Hematopoietic multipotent progenitor cell treated with erythropoietin and hydrocortisone succinate and interleukin-3 and kit ligand, for 6 days (in vitro differentiated cells): ENCODE data around the gene BGN.
A peak's percentile ranks its signal among the peaks of the same experiment; 100 is the strongest.

ENCODE experiments used
- DNase-seq: peaks from one replicate; pipeline ENCODE4 v3.0.0-alpha.2; 2015

Gene BGN

DNA sequence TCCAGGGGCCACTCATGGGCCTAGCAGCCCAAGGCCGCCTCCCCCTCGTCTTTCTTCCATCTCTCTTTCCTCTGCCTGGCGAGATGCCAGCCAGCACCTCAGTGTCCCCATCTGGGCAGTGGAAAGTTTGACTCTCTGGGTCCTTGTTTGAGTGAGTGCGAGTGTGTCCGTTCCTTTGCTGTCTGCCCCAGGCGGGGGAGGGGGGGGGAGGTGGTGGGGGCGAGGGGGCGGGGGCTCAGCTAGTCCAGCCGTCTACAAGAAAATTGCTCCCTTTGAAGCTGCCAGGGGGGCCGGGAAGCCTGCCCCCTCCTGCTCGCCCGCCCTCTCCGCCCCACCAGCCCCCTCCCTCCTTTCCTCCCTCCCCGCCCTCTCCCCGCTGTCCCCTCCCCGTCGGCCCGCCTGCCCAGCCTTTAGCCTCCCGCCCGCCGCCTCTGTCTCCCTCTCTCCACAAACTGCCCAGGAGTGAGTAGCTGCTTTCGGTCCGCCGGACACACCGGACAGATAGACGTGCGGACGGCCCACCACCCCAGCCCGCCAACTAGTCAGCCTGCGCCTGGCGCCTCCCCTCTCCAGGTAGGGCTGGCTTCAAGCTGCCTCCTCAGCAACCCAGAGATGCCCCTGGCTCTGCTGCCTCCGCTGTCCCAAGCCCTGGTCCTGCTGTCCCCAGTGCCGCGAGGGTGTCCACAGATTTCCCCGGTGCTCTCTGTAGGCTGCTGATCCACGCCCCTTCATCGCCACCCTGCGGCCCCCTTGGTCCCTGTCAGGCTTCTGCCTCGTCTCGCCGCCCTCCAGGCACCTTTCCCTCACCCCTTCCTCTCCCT, at the start of gene BGN:
Gene BGN (plus strand): TSS at position 440 of the 821 bp plus-strand sequence. CDS start 9,652 bp downstream, outside the sequence.
- DNase-seq: peak; percentile 18

DNA sequence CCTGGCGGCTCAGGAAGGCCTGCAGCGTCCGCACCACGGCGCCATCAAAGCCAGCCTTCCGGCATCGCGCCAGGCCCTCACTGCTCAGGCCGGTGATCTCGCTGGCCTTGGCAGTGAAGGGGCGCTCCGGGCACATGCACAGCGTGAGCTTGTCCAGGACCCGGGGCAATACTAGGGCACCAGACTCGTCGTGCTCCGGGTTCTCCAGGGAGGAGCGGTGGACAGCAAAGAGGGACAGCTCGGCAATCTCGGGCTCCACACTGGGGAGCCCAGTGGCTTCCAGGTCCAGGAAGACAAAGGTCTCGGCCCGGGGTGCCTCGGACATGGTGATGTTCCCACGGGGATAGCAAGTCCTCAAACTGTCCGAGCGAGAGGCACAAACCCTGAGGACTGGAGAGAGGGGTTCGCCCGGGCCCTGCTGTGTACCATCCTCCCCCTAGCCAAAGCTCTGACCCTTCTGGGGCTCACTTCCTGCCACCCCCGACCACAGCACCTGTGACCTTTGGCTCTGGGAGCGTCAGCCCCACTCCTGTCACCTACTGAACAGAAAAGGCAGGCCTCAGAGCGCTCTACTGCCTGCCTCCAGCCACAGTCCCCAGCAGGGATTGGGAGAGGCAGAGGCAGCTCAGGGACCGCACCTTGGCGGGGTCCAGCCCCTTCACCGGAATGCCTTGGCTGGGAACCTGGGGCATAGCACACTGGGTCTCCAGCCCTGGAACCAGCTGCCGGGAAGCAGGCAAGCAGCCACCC, 49.5 kb upstream of the BGN start:
- DNase-seq: no peak

- no peak for DNase-seq
Observed at GRCh38 chrX:153445856-153446635, 48.7 kb upstream of the BGN start, which contains the start of gene TREX2. TREX2 (minus strand) TSS chrX:153446056; CDS start chrX:153445430, 626 bp downstream.

DNA sequence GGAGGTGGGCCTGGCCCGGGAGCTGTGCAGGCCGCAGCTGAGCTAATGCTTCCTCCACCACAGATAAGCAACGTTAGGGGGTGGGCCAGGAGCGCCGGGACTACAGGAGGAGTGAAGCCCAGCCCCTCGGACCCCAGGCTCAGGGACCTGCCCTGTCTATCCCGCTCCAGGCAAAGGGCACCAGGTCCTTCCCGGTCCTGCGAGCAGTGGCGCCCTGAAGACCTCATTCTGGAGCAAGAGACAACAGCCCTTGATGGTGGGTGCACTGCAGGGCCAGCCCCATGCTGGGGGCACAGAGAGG, 48.2 kb upstream of the BGN start:
- no peak for DNase-seq

DNA sequence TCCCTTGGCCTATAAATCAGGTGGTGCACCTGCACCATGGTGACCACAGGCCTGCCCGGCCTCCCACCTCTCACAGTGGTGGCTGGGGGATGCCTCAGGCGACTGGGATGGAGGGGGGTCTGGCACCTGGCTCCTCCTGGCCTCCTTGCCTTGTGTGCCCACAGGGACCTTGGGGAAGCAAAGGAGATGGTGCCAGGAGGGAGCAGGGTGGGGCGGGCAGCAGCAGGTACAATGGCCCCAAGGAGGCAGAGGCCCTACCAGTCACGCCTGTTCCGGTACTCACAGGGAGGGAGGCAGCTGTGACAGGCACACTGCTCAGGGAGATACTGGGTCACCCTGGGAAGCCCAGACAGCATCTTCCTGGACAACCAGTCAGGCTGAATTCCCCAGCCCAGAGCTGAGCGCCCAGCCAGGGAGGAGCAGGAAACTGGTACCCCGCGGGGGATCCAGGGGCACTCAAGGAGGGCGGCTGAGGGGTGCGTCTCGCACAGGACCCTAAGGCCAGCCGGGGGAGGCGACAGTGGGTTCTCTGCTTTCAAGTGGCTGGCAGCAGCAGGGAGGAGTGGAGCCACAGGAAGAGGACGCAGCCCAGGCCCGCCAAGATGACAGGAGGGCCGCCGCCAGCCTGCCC, 47.7 kb upstream of the BGN start:
- DNase-seq: no peak

DNA sequence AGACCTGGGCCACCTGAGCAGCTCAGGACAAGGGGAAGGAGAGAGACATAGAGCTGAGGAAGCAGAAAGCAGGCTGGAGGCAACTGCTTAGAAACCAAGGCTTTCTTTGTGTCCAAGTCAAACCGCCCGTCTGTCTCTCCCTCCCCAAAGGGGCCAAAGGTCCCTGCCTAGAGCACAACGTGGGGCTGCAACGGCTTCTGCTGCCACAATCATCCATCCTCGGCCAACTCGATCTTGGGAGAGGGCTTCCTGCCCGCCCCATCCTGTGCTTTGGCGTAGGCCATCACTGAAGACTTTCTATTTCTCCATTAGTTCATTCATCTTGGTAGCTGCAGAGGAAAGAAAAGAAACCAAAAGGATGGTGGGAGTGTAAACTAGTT, 47.2 kb upstream of the BGN start:
- DNase-seq: no peak

DNA sequence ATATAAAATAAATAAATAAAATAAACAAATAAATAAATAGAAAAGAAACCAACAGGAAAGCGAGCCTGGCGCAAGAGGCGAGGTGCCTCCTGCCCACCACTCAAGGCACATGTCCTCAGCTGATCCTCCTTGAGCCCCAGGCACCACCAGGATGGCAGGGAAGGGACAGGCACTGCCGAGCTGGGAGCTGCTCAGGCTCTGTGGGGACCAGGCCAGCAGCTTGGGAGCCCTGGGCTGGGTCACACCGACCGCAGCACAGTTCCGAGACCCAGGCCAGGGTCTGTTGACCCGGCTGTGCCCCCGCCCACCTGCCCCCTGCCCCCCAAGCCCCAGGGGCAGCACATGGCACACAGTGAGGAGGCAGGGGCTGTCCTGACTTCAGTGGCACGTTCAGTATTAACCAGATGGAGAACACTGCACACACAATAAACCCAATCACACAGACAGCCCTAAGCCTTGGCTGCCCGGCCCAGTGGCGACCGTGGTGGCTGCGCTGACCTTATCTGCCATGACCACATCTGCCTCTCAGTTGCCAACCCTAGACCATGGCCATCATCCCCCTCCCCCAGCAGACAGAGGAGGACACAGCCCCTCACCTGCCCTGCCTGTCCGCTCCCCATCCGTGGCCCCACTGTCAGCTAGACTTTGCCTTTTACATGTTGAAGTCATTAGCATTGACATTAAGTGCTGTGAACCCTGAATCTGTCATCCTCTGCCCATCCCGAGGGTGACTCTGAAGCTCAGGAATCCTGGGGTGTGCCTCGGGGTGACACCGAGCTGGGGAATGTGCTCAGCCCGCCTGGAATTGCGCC, 46.0 kb upstream of the BGN start:
- no peak for DNase-seq

DNA sequence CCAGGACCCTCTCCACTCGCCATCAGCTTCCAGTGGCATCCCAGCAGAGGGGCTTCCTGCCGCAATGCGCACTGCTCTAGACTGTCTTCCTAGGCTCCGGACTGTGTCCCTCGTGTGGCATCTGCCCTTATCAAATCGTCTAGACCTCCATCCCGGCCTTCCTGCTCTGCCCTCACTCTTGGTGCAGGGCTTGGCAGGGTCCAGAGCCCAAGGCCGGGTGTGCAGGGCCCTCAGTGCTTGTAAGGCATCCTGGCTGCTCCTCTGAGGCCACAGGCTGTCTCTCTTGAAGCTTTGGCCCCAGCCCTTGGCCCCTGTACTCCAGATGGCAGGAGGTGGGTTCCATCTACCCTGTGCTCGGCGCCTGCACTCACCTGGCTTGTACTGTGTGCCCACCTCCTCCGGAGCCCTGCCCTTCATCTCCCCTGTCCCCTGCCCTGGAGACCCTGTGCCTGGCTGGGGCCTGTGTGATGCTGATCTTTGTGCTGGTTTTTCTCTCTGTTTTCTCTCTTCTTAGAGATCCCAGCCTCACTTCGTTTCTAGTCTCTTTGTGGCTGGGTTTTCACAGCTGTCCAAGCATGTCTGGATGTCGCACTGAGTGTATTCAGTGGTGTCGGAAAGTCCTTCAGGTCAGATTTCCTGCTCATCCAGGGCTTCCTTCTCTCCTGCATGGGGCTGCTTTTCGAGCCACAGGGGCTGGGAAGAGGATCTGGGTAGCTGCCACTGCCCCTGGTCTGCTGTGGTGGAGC, 45.2 kb upstream of the BGN start:
- no peak for DNase-seq

DNA sequence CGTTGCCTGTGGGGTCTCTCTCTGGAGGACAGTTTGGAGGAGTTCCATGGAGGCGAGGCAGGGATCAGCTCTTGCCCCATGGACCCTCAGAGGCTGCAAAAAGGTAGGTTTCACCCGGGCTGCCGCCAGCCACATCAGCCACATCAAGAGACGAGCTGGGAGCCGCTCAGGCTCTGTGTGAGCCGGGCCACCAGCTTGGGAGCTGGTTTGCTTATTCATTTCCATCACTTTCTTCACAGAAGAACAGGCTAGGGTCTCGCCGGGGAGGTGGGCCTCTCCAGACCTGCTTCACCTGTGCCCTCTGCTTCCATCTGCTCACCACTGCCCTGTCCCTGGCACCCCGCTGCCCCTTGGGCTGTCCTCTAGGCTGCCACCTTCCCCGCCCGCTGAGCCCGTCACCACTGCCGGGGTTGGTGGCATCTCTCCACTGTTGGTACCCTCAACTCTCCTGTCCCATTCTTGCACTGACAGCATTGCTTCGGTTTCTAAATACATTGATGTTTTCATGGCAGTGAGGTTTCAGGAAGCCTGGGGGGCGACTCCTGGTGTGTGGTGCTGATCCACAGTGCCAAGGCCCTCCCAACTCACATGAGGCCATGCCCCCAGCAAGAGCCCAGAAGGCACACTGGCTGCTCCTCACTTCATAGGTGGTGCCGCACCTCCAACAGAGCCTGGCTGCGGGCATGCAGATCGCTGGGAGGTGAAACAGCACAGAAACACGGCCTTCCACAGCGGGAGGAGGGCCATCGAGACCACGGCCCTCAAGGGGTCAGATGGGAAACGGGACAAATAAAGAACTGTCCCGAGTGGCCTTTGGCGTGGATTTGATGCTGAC, 44.4 kb upstream of the BGN start:
- DNase-seq: no peak

GRCh38 chrX:153450949-153451277, 43.9 kb upstream of the BGN start:
- DNase-seq: no peak

- no peak for DNase-seq
Observed at GRCh38 chrX:153454901-153455550, 39.8 kb upstream of the BGN start.

- DNase-seq: no peak
Observed at GRCh38 chrX:153455571-153455970, 39.2 kb upstream of the BGN start.

- DNase-seq: no peak
Observed at GRCh38 chrX:153456161-153456560, 38.6 kb upstream of the BGN start.

DNA sequence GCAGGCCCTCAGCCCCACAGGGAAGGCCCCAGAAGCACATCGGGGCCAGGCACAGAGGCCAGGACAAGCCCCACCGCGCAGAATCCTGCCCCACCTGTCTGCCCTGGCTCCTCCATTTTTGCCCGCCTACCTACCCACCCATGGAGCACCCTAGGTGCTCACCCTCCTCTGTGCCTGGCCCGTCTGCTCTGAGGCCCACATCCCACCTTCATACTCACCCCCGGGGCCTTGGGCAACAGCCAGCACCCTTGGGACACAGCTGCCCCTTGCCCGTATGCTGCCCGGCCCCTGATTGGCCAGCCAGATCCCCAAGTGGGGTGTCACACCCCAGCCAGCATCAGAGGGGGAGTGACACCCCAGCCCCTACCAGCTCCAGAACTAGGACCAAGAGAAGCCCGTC, 38.1 kb upstream of the BGN start:
- DNase-seq: no peak

DNA sequence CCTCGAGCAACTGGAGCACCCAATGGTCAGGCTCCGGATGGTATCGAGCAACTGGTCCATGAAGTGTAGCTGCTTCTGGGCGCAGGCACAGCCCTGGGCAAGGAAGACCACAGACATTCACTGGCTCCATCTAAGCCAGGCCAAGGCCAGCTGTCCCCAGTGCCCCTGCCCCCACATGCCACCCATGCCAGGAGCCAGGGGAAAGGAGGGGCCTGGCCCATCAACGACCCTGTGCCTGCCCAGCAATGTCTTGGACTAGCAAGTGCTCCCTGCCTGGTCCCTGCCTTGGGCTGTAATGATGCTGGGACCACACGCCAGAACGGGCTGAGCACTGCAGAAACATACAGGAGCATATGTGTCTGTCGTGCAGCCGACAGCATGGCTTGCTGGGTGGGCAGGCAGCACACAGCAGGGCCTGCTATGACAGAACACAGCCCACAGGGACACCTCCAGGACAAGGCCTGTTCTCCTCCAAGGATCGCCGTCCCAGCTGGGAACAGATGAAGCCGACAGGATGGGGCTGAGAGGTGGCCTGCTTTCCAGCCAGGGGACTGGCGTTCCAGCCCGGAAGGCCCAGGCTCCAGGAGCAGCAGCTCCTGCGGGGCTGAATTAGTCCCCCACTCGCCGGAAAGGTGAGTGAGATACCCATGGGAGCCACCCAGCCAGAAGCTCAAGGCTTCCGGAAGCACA, 37.5 kb upstream of the BGN start:
- DNase-seq: no peak

DNA sequence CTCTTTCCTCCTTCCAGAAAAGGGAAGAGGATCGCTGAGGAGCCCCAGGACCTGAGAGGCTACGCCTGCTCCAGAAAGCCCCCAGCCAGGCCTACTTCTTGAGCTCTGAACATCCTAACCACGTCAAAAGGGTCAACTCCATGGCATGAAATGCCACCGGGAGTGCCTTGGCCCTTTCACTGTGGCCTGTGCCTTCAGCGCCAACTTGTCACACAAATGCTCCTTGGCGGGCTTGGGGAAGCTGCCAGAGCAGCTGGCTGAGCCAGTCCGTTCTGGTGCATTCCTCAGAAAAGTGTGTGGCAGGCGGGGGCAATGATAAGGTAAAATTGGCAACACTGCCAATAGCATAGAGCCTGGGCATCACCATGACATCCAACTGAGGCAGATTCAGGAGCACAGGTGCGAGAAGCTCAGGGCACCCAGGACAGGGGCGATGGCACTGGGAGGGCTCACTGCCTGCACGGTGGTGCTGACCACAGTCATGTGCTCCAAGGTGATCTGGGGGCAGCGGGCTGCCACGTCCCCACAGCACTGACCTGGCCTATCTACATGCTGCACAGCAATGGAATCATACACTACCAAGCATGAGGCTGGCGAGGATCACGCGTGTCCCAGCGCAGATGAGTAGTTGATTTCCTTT, 36.8 kb upstream of the BGN start:
- no peak for DNase-seq

DNA sequence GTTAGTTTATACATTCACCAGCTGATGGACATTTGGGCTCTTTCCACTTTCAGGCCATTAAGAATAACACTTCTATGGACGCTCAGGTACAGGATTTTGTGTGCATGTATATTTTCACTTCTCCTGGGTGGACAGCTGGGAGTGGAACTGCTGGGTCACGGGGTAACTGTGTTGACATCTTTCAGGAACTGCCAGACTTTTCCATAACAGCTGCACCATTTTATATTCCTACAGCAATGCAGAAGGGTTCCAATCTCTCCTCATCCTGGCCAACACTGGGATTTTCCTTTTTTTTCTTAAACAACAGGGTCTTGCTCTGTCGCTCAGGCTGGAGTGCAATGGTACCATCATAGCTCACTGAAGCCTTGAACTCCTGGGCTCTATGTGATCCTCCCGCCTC, 36.3 kb upstream of the BGN start:
- no peak for DNase-seq

DNA sequence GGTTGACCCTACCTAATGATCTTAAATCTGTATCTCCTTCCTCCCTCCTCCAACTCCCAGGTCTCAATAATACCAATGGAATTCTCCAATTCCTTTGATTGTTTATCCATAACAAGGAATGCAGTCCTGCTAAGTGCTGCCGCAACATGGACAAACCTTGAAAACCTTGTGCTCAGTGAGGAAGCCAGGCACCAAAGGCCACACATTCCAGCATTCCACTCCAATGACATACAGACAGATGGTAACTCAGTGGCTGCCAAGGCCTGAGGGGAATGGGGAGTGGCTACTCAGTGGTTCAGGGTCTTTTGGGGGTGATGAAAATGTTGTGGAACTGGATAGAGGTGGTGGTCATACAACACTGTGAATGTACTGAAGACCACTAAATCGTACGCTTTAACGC, 34.8 kb upstream of the BGN start:
- no peak for DNase-seq

- peak; percentile 55 for DNase-seq
Observed at GRCh38 chrX:153460826-153461225, 34.0 kb upstream of the BGN start.
